Ureter (tissue), 1 donor: Measurements from ENCODE around the gene ALOXE3. TPM values are rescaled to one million over a fixed set of nuclear protein-coding genes. Genes with fewer than 3 reads are reported as not detected.

Experiments
- DNase-seq: peaks from one replicate; pipeline ENCODE4 v3.0.0-alpha.2; 2020; ENCODE audit warnings: low spot score
- total RNA-seq: library from RNA; stranded (reverse); gene quantifications from one replicate; pipeline ENCODE4 v1.2.4, GENCODE V29; 2023
- donor health status: DM: yes; HTN: yes; CAD: no.

The ALOXE3 gene
- 0.44 TPM for total RNA-seq

GRCh38 chr17:8117980-8118768, at the start of gene ALOXE3:
TSS of gene ALOXE3 (minus strand) at chr17:8118514. CDS start at chr17:8117990, 524 bp downstream.
- DNase-seq = peak; percentile 77

- DNase-seq = no peak
Measured at GRCh38 chr17:8167526-8167925, 49.2 kb upstream of the ALOXE3 start.

- no peak for DNase-seq
Measured at GRCh38 chr17:8166731-8167130, 48.4 kb upstream of the ALOXE3 start.

- DNase-seq = no peak
Measured at GRCh38 chr17:8164815-8165131, 46.5 kb upstream of the ALOXE3 start.

- peak; percentile 81 for DNase-seq
Measured at GRCh38 chr17:8163978-8164814, 45.9 kb upstream of the ALOXE3 start.

GRCh38 chr17:8162997-8163977, 45.0 kb upstream of the ALOXE3 start:
- DNase-seq = no peak

GRCh38 chr17:8162233-8162996, 44.1 kb upstream of the ALOXE3 start, which contains the start of gene VAMP2:
TSS of gene VAMP2 (minus strand) at chr17:8162948. CDS start at chr17:8162879, 69 bp downstream.
- peak; percentile 88 for DNase-seq

- DNase-seq = no peak
Measured at GRCh38 chr17:8161289-8162232, 43.2 kb upstream of the ALOXE3 start.

- DNase-seq = no peak
Measured at GRCh38 chr17:8160741-8161221, 42.5 kb upstream of the ALOXE3 start.

- DNase-seq = no peak
Measured at GRCh38 chr17:8160224-8160577, 41.9 kb upstream of the ALOXE3 start.

GRCh38 chr17:8159459-8160223, 41.3 kb upstream of the ALOXE3 start:
- DNase-seq = no peak

- DNase-seq = no peak
Measured at GRCh38 chr17:8159032-8159400, 40.7 kb upstream of the ALOXE3 start.

GRCh38 chr17:8158267-8159031, 40.1 kb upstream of the ALOXE3 start:
- peak; percentile 94 for DNase-seq

GRCh38 chr17:8156246-8156992, 38.1 kb upstream of the ALOXE3 start:
- peak; percentile 100 for DNase-seq

GRCh38 chr17:8155996-8156245, 37.6 kb upstream of the ALOXE3 start:
- no peak for DNase-seq

- no peak for DNase-seq
Measured at GRCh38 chr17:8155231-8155995, 37.1 kb upstream of the ALOXE3 start.

- no peak for DNase-seq
Measured at GRCh38 chr17:8154608-8155155, 36.4 kb upstream of the ALOXE3 start.
